HepG2 (cell line): ENCODE measurements around the gene MBD3. TPM values are rescaled to one million over a fixed set of nuclear protein-coding genes. Genes with fewer than 3 reads are reported as not detected.
A peak's percentile ranks its signal among the peaks of the same experiment; 100 is the strongest.

Experiments
- ARNT ChIP-seq: fragments of 450-650 bp; IDR thresholded peaks from 2 replicates; pipeline ENCODE4 v1.6.1; 2017
- JARID2 ChIP-seq: sonication (generic); formaldehyde crosslinking; IDR thresholded peaks from 2 replicates; pipeline ENCODE4 v1.8.1; 2023; ENCODE audit warnings: missing genetic modification reagents, inconsistent platforms; ENCODE audit not compliant: insufficient replicate concordance
- NR2C2 ChIP-seq: sonication (generic); formaldehyde crosslinking; IDR thresholded peaks from 2 replicates; pipeline ENCODE4 v1.4.0; 2020; ENCODE audit warnings: missing genetic modification reagents, mild to moderate bottlenecking, moderate library complexity, borderline replicate concordance
- PHF8 ChIP-seq: sonication (generic); formaldehyde crosslinking; IDR thresholded peaks from 2 replicates; pipeline ENCODE4 v1.5.0; 2020; ENCODE audit warnings: missing genetic modification reagents
- PLRG1 ChIP-seq: fragments of 450-650 bp; conservative IDR thresholded peaks from 2 replicates; pipeline ENCODE4 v1.6.1; 2016
- SOX5 ChIP-seq: IDR thresholded peaks from 2 replicates; pipeline ENCODE4 v1.6.1; 2016; ENCODE audit warnings: borderline replicate concordance
- SUZ12 ChIP-seq: fragments of 150-350 bp; IDR thresholded peaks from 2 replicates; pipeline ENCODE4 v1.6.1; 2014; ENCODE audit warnings: low read depth, low read length
- TOPORS ChIP-seq: sonication (generic); formaldehyde crosslinking; IDR thresholded peaks from 2 replicates; pipeline ENCODE4 v1.8.0; 2023; ENCODE audit warnings: mild to moderate bottlenecking, missing genetic modification reagents
- ZBTB42 ChIP-seq: sonication (generic); formaldehyde crosslinking; IDR thresholded peaks from 2 replicates; pipeline ENCODE4 v1.5.0; 2020; ENCODE audit warnings: mild to moderate bottlenecking, missing genetic modification reagents
- ZFP90 ChIP-seq: sonication (generic); formaldehyde crosslinking; IDR thresholded peaks from 2 replicates; pipeline ENCODE4 v1.8.0; 2022; ENCODE audit warnings: missing genetic modification reagents, mild to moderate bottlenecking, inconsistent platforms, borderline replicate concordance
- ZMYM2 ChIP-seq: sonication (generic); formaldehyde crosslinking; IDR thresholded peaks from 2 replicates; pipeline ENCODE4 v1.8.0; 2022; ENCODE audit warnings: mild to moderate bottlenecking, missing genetic modification reagents
- ZNF282 ChIP-seq: fragments of 450-650 bp; IDR thresholded peaks from 2 replicates; pipeline ENCODE4 v1.6.1; 2018; ENCODE audit not compliant: partially characterized antibody
- ZNF484 ChIP-seq: sonication (generic); formaldehyde crosslinking; IDR thresholded peaks from 2 replicates; pipeline ENCODE4 v1.5.1; 2020; ENCODE audit warnings: mild to moderate bottlenecking, low read depth, missing genetic modification reagents, borderline replicate concordance
- ZNF724P ChIP-seq: sonication (generic); formaldehyde crosslinking; IDR thresholded peaks from 2 replicates; pipeline ENCODE4 v1.8.0; 2022; ENCODE audit warnings: missing genetic modification reagents, borderline replicate concordance
- ZNF816 ChIP-seq: sonication (generic); formaldehyde crosslinking; IDR thresholded peaks from 2 replicates; pipeline ENCODE4 v1.8.0; 2022; ENCODE audit warnings: missing genetic modification reagents, mild to moderate bottlenecking, borderline replicate concordance
- polyA plus RNA-seq, 8 experiments: library from polyadenylated mRNA; depleted of rRNA in 3 of 8; stranded (reverse) in 7 of 8; unstranded in 1 of 8; fragments of >200 nt; fragmentation: Illumina TruSeq in 4 of 8; extraction: Trizol in 4 of 8; gene quantifications; 2 replicates each; pipeline versions ENCODE4 v1.2.1 to v1.2.3, GENCODE V29; 2011 to 2016; ENCODE audit warnings: low read depth in 4 of 8, missing spikeins in 1 of 8, mixed read lengths in 1 of 8; ENCODE audit not compliant: insufficient read depth in 1 of 8
- total RNA-seq, 5 experiments: library from RNA; depleted of rRNA; stranded (reverse); fragments of >200 nt; fragmentation: Illumina TruSeq; extraction: Trizol; gene quantifications; 2 replicates each; pipeline ENCODE4 v1.2.3, GENCODE V29; 2016; ENCODE audit warnings: low read depth in 1 of 5
- TF ChIP-seq, protein P1 (sequence below): sonication (generic); formaldehyde crosslinking; IDR thresholded peaks from 2 replicates; pipeline ENCODE4 v1.5.0; 2020; ENCODE audit warnings: mild to moderate bottlenecking, missing genetic modification reagents, borderline replicate concordance
- TF ChIP-seq, protein P2 (sequence below), 2 experiments: IDR thresholded peaks; 2 replicates each; pipeline ENCODE4 v1.6.1; 2011 to 2012; ENCODE audit warnings: low read length in 2 of 2, borderline replicate concordance in 1 of 2, low read depth in 1 of 2, mild to moderate bottlenecking in 1 of 2, moderate library complexity in 1 of 2
- TF ChIP-seq, protein P3 (sequence below): sonication (generic); formaldehyde crosslinking; IDR thresholded peaks from 2 replicates; pipeline ENCODE4 v1.4.0; 2020; ENCODE audit warnings: missing genetic modification reagents
- TF ChIP-seq, protein P4 (sequence below): sonication (generic); formaldehyde crosslinking; IDR thresholded peaks from 2 replicates; pipeline ENCODE4 v1.8.1; 2022; ENCODE audit warnings: mild to moderate bottlenecking, missing genetic modification reagents

The MBD3 gene
- total and polyA plus RNA-seq, 2 of the 13 experiments (the other 11 are each of a cell fraction or from before 2014, with no cell fraction given) = 21.2 to 76.9 TPM

DNA sequence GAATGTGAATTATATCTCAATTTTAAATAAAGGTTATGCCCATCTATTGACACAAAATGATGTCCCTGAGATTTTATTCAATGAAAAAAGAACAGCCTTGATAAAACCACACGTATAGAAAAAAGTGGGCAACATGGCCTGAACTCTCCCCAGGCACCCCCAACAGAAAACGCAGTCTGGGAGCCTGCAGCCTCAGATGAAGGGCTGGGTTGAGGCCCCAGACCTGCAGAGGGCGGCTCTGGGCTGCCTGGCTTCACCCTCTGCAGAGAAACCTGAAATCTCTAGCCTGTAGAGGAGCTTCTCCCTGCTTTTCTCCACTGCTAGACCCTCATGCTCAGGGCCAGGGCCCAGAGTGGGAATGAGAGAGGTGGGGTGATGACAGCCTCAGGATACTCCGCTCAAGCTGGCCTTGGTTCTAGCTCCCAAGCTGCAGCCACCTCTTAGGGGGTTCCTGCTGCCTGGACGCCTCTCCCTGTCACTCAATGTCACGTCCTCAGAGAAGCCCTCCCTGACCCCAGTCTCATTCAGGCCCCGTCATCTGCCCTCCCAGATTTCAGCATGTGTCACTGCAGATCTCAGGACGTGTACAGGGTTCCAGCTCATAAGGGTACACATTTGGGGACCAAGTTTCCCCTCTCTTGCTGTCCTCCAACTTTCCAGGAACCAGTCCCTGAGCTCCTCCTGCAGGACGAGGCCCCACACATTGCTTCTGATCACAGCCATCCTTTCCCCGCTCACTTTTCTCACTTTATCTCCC, 1.8 kb downstream of the MBD3 start (continued):
- TF ChIP-seq, protein P1, sequence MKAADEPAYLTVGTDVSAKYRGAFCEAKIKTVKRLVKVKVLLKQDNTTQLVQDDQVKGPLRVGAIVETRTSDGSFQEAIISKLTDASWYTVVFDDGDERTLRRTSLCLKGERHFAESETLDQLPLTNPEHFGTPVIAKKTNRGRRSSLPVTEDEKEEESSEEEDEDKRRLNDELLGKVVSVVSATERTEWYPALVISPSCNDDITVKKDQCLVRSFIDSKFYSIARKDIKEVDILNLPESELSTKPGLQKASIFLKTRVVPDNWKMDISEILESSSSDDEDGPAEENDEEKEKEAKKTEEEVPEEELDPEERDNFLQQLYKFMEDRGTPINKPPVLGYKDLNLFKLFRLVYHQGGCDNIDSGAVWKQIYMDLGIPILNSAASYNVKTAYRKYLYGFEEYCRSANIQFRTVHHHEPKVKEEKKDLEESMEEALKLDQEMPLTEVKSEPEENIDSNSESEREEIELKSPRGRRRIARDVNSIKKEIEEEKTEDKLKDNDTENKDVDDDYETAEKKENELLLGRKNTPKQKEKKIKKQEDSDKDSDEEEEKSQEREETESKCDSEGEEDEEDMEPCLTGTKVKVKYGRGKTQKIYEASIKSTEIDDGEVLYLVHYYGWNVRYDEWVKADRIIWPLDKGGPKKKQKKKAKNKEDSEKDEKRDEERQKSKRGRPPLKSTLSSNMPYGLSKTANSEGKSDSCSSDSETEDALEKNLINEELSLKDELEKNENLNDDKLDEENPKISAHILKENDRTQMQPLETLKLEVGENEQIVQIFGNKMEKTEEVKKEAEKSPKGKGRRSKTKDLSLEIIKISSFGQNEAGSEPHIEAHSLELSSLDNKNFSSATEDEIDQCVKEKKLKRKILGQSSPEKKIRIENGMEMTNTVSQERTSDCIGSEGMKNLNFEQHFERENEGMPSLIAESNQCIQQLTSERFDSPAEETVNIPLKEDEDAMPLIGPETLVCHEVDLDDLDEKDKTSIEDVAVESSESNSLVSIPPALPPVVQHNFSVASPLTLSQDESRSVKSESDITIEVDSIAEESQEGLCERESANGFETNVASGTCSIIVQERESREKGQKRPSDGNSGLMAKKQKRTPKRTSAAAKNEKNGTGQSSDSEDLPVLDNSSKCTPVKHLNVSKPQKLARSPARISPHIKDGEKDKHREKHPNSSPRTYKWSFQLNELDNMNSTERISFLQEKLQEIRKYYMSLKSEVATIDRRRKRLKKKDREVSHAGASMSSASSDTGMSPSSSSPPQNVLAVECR = peak; percentile 39; the same call in 1 of the 2 replicates
- no peak for TF ChIP-seq SOX5 (CRISPR knock-in tag)
- TF ChIP-seq, protein P2, sequence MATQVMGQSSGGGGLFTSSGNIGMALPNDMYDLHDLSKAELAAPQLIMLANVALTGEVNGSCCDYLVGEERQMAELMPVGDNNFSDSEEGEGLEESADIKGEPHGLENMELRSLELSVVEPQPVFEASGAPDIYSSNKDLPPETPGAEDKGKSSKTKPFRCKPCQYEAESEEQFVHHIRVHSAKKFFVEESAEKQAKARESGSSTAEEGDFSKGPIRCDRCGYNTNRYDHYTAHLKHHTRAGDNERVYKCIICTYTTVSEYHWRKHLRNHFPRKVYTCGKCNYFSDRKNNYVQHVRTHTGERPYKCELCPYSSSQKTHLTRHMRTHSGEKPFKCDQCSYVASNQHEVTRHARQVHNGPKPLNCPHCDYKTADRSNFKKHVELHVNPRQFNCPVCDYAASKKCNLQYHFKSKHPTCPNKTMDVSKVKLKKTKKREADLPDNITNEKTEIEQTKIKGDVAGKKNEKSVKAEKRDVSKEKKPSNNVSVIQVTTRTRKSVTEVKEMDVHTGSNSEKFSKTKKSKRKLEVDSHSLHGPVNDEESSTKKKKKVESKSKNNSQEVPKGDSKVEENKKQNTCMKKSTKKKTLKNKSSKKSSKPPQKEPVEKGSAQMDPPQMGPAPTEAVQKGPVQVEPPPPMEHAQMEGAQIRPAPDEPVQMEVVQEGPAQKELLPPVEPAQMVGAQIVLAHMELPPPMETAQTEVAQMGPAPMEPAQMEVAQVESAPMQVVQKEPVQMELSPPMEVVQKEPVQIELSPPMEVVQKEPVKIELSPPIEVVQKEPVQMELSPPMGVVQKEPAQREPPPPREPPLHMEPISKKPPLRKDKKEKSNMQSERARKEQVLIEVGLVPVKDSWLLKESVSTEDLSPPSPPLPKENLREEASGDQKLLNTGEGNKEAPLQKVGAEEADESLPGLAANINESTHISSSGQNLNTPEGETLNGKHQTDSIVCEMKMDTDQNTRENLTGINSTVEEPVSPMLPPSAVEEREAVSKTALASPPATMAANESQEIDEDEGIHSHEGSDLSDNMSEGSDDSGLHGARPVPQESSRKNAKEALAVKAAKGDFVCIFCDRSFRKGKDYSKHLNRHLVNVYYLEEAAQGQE (IDR thresholded peaks at IDR 0.05; ENCODE audit: borderline replicate concordance in 1 of 2, low read depth in 1 of 2, low read length in 2 of 2) = no peak
- TF ChIP-seq ZFP90 (CRISPR knock-in tag) = no peak
- TF ChIP-seq ZNF282 = no peak
- TF ChIP-seq, protein P3, sequence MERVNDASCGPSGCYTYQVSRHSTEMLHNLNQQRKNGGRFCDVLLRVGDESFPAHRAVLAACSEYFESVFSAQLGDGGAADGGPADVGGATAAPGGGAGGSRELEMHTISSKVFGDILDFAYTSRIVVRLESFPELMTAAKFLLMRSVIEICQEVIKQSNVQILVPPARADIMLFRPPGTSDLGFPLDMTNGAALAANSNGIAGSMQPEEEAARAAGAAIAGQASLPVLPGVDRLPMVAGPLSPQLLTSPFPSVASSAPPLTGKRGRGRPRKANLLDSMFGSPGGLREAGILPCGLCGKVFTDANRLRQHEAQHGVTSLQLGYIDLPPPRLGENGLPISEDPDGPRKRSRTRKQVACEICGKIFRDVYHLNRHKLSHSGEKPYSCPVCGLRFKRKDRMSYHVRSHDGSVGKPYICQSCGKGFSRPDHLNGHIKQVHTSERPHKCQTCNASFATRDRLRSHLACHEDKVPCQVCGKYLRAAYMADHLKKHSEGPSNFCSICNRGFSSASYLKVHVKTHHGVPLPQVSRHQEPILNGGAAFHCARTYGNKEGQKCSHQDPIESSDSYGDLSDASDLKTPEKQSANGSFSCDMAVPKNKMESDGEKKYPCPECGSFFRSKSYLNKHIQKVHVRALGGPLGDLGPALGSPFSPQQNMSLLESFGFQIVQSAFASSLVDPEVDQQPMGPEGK (CRISPR knock-in tag) = peak; percentile 50
- TF ChIP-seq JARID2 = no peak
- no peak for TF ChIP-seq ZMYM2
- no peak for TF ChIP-seq TOPORS (CRISPR knock-in tag)
- TF ChIP-seq, protein P4, sequence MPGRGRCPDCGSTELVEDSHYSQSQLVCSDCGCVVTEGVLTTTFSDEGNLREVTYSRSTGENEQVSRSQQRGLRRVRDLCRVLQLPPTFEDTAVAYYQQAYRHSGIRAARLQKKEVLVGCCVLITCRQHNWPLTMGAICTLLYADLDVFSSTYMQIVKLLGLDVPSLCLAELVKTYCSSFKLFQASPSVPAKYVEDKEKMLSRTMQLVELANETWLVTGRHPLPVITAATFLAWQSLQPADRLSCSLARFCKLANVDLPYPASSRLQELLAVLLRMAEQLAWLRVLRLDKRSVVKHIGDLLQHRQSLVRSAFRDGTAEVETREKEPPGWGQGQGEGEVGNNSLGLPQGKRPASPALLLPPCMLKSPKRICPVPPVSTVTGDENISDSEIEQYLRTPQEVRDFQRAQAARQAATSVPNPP (CRISPR knock-in tag) = no peak
- TF ChIP-seq ZBTB42 (CRISPR knock-in tag) = no peak
- TF ChIP-seq ZNF724P = no peak
- TF ChIP-seq NR2C2 (CRISPR knock-in tag) = no peak
- TF ChIP-seq ZNF484 (CRISPR knock-in tag) = no peak
- no peak for TF ChIP-seq PLRG1
- TF ChIP-seq ZNF816 (CRISPR knock-in tag) = no peak
- no peak for TF ChIP-seq PHF8 (CRISPR knock-in tag)
- no peak for TF ChIP-seq ARNT
- TF ChIP-seq SUZ12 = no peak
